PC-9 (cell line): Measurements from ENCODE around the gene KCNK4. TPM values are rescaled to one million over a fixed set of nuclear protein-coding genes. Genes with fewer than 3 reads are reported as not detected.

Source experiments
- BruUV-seq: library from RNA; stranded (reverse); fragments of 400-500 nt; replicated peaks from 2 replicates; lab custom pipeline; 2021; lab: Mats Ljungman, UMichigan
- CTCF ChIA-PET: fragments of 300-600 bp; sonication (Branson Sonifier 250); formaldehyde crosslinking; loops from one replicate; lab custom pipeline; 2022; ENCODE audit warnings: antibody characterized with exemption; lab: Charles Lee
- POLR2A ChIA-PET: fragments of 300-600 bp; sonication (Branson Sonifier 250); formaldehyde crosslinking; loops from one replicate; lab custom pipeline; 2022; ENCODE audit warnings: antibody characterized with exemption; ENCODE audit not compliant: unreplicated experiment; lab: Charles Lee
- DNase-seq, 2 experiments: peaks; one replicate each; pipeline versions ENCODE4 v3.0.0 to v3.0.0-alpha.2; 2015 to 2022; ENCODE audit warnings: mixed read lengths in 1 of 2
- H2AFZ ChIP-seq: fragments of 200-600 bp; sonication (generic); 2 replicates; pipeline ENCODE4 v1.8.1; 2017; ENCODE audit warnings: antibody characterized with exemption
- H3F3A ChIP-seq: fragments of 200-600 bp; sonication (generic); 2 replicates; pipeline ENCODE4 v1.8.1; 2017; ENCODE audit warnings: antibody characterized with exemption, mild to moderate bottlenecking, low read depth; ENCODE audit not compliant: insufficient read depth
- H3K27ac ChIP-seq: fragments of 200-600 bp; sonication (generic); 2 replicates; pipeline ENCODE4 v1.6.1; 2016; ENCODE audit warnings: mixed run types
- H3K27me3 ChIP-seq: fragments of 200-600 bp; sonication (generic); 2 replicates; pipeline ENCODE4 v1.6.1; 2016; ENCODE audit warnings: low read depth, mixed run types; ENCODE audit not compliant: insufficient read depth
- H3K36me3 ChIP-seq: fragments of 200-600 bp; sonication (generic); 2 replicates; pipeline ENCODE4 v1.6.1; 2016; ENCODE audit warnings: low read depth, mixed run types
- H3K4me1 ChIP-seq: fragments of 200-600 bp; sonication (generic); replicated peaks from 2 replicates; pipeline ENCODE4 v1.6.1; 2016; ENCODE audit warnings: mixed run types; ENCODE audit not compliant: insufficient read depth
- H3K4me2 ChIP-seq: fragments of 200-600 bp; sonication (generic); 2 replicates; pipeline ENCODE4 v1.6.1; 2017; ENCODE audit warnings: mixed run types
- H3K4me3 ChIP-seq: fragments of 200-600 bp; sonication (generic); 2 replicates; pipeline ENCODE4 v1.6.1; 2016; ENCODE audit warnings: mixed run types
- H3K79me2 ChIP-seq: fragments of 200-600 bp; sonication (generic); 2 replicates; pipeline ENCODE4 v1.6.1; 2017; ENCODE audit warnings: low read depth, mixed run types
- H3K9me2 ChIP-seq: fragments of 200-600 bp; sonication (generic); 2 replicates; pipeline ENCODE4 v1.8.1; 2017; ENCODE audit warnings: mild to moderate bottlenecking; ENCODE audit not compliant: insufficient read depth
- H3K9me3 ChIP-seq: fragments of 200-600 bp; sonication (generic); 2 replicates; pipeline ENCODE4 v1.8.1; 2016; ENCODE audit warnings: low read depth; ENCODE audit not compliant: insufficient read depth
- H4K20me1 ChIP-seq: fragments of 200-600 bp; sonication (generic); 2 replicates; pipeline ENCODE4 v1.8.1; 2017; ENCODE audit not compliant: insufficient read depth
- CTCF ChIP-seq: fragments of 200-600 bp; sonication (generic); conservative IDR thresholded peaks from 2 replicates; pipeline ENCODE4 v1.6.1; 2017; ENCODE audit warnings: mixed run types, antibody characterized with exemption, mild to moderate bottlenecking, moderate library complexity
- EZH2 ChIP-seq: fragments of 200-600 bp; sonication (generic); IDR thresholded peaks from 2 replicates; pipeline ENCODE4 v1.8.0; 2017; ENCODE audit warnings: antibody characterized with exemption, low read depth
- intact Hi-C: fragments of 100-400 bp; cut with micrococcal nuclease; formaldehyde crosslinking; loops from one replicate; pipeline ENCODE4 v1.10.0; 2022; ENCODE audit not compliant: unreplicated experiment
- total RNA-seq: library from RNA; stranded (reverse); gene quantifications from 2 replicates; pipeline ENCODE4 v1.2.3, GENCODE V29; 2021

The KCNK4 gene
- total RNA-seq, 1 experiment from 2014 or later = 0.57 TPM

- peaks cover 1% of the 10 kb centered on the region; the same call in 1 of the 2 replicates for H3K4me1 ChIP-seq
- ChIA-PET POLR2A (no interaction called here), CTCF (no interaction called here)
- TF ChIP-seq EZH2 (no peak), CTCF (no peak)
- H4K20me1 ChIP-seq = no peaks in the 10 kb centered on the region
- H2AFZ ChIP-seq = no peak overlapping the region
- no peaks in the 10 kb centered on the region for H3K36me3 ChIP-seq
- no peak for DNase-seq
- intact Hi-C loops = no loop called here
- H3K9me2 ChIP-seq = no peaks in the 10 kb centered on the region
- H3F3A ChIP-seq = no peaks in the 10 kb centered on the region; the same call in 1 of the 2 replicates
- no peak overlapping the region for H3K4me3 ChIP-seq
- no peaks in the 10 kb centered on the region for H3K9me3 ChIP-seq
- H3K27ac ChIP-seq = no peak overlapping the region
- H3K79me2 ChIP-seq = no peaks in the 10 kb centered on the region
- no peak overlapping the region for H3K4me2 ChIP-seq
- BruUV-seq = no TSS peak
- 0 out of 2 replicates have a peak, but pooled peaks cover 7% of the 10 kb centered on the region for H3K27me3 ChIP-seq
Measured at GRCh38 chr11:64296236-64296635, 5.1 kb downstream of the KCNK4 start.

GRCh38 chr11:64296830-64297698 lies 6.0 kb downstream of the KCNK4 start:
- intact Hi-C loops = no loop called here
- Histone ChIP-seq H3K4me2 (no peak overlapping the region), H4K20me1 (no peaks in the 10 kb centered on the region), H3K9me2 (no peaks in the 10 kb centered on the region), H3K79me2 (no peaks in the 10 kb centered on the region), H3K27ac (no peak overlapping the region), H3K9me3 (no peaks in the 10 kb centered on the region), H3K27me3 (0 out of 2 replicates have a peak, but pooled peaks cover 7% of the 10 kb centered on the region), H2AFZ (no peak overlapping the region), H3K4me1 (peaks cover 4% of the 10 kb centered on the region; the same call in 1 of the 2 replicates), H3F3A (peaks cover 4% of the 10 kb centered on the region; the same call in 1 of the 2 replicates), H3K4me3 (no peak overlapping the region), H3K36me3 (no peaks in the 10 kb centered on the region)
- BruUV-seq = no TSS peak
- ChIA-PET POLR2A (no interaction called here), CTCF (no interaction called here)
- TF ChIP-seq CTCF (no peak), EZH2 (no peak)
- DNase-seq = peak in 1 of 2 experiments; percentile 10

GRCh38 chr11:64297699-64298358 lies 6.7 kb downstream of the KCNK4 start:
- Histone ChIP-seq H3F3A (peaks cover 5% of the 10 kb centered on the region; the same call in 1 of the 2 replicates), H3K9me2 (no peaks in the 10 kb centered on the region), H3K79me2 (no peaks in the 10 kb centered on the region), H4K20me1 (no peaks in the 10 kb centered on the region), H3K27ac (no peak overlapping the region), H3K36me3 (no peaks in the 10 kb centered on the region), H3K4me1 (peaks cover 4% of the 10 kb centered on the region; the same call in 1 of the 2 replicates), H3K27me3 (0 out of 2 replicates have a peak, but pooled peaks cover 7% of the 10 kb centered on the region), H3K4me2 (no peak overlapping the region), H3K4me3 (no peak overlapping the region), H2AFZ (no peak overlapping the region), H3K9me3 (no peaks in the 10 kb centered on the region)
- TF ChIP-seq CTCF (no peak), EZH2 (no peak)
- DNase-seq = peak in 1 of 2 experiments; percentile 32
- intact Hi-C loops = no loop called here
- ChIA-PET POLR2A (no interaction called here), CTCF (no interaction called here)
- BruUV-seq = no TSS peak
